Measurements from ENCODE around the gene FBXO41.

DNA sequence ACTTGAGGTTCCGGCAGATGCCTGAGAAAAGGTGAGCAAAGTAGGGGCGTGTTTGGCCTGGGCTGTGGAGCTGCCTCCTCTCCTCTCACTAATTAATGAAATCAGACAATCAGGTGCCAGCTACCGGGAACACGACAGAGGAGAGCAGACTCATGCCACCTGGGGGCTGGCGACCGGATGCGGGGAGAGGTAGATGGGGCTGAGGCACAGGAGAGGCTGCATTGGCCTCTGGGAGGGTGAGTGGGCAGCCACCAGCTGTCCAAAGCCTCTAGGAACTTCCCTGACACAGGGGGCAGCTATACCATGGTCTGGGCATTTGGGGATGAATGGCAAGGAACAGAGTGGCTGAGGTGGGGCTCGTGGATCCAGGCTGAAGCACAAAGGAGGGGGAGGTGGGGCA, 25.0 kb downstream of the FBXO41 start:
- TF ChIP-seq EZH2 (IDR thresholded peaks at IDR 0.05; ENCODE audit: insufficient read depth, poor library complexity, severe bottlenecking) (no peak), EZH2phosphoT487 (IDR thresholded peaks at IDR 0.05; ENCODE audit: insufficient read depth, low read depth) (no peak)
